Liver (tissue), 3 donors: ENCODE results near the gene ANKRD6.

Experiments used
- ATF3 ChIP-seq: IDR thresholded peaks from 2 replicates; pipeline ENCODE4 v1.6.1; 2016; ENCODE audit warnings: antibody characterized with exemption
- CTCF ChIP-seq: fragments of 150-350 bp; IDR thresholded peaks from 2 replicates; pipeline ENCODE4 v1.5.1; 2017; ENCODE audit warnings: improper control_type of control experiment, low read depth, low read length; ENCODE audit not compliant: missing input control
- EGR1 ChIP-seq, 2 donors: IDR thresholded peaks; 2 replicates each; pipeline ENCODE4 v1.6.1; 2016 to 2018; ENCODE audit warnings: antibody characterized with exemption in 2 of 2, low read depth in 2 of 2
- GABPA ChIP-seq, 2 donors: IDR thresholded peaks in 1 of 2; conservative IDR thresholded peaks in 1 of 2; 2 replicates each; pipeline ENCODE4 v1.6.1; 2016; ENCODE audit warnings: antibody characterized with exemption in 2 of 2, mild to moderate bottlenecking in 1 of 2, moderate library complexity in 1 of 2
- JUND ChIP-seq, 2 donors: IDR thresholded peaks; 2 replicates each; pipeline ENCODE4 v1.6.1; 2016; ENCODE audit warnings: antibody characterized with exemption in 2 of 2
- RAD21 ChIP-seq, 2 donors: IDR thresholded peaks; 2 replicates each; pipeline ENCODE4 v1.6.1; 2016; ENCODE audit warnings: antibody characterized with exemption in 2 of 2, mild to moderate bottlenecking in 2 of 2
- RXRA ChIP-seq, 2 donors: IDR thresholded peaks; 2 replicates each; pipeline ENCODE4 v1.6.1; 2017 to 2018; ENCODE audit warnings: antibody characterized with exemption in 2 of 2, mild to moderate bottlenecking in 1 of 2
- SP1 ChIP-seq: IDR thresholded peaks from 2 replicates; pipeline ENCODE4 v1.6.1; 2018; ENCODE audit warnings: antibody characterized with exemption, mild to moderate bottlenecking
- TAF1 ChIP-seq: conservative IDR thresholded peaks from 2 replicates; pipeline ENCODE4 v1.6.1; 2016; ENCODE audit warnings: antibody characterized with exemption, mild to moderate bottlenecking
- YY1 ChIP-seq: IDR thresholded peaks from 2 replicates; pipeline ENCODE4 v1.6.1; 2016; ENCODE audit warnings: antibody characterized with exemption, mild to moderate bottlenecking
- ZBTB33 ChIP-seq: IDR thresholded peaks from 2 replicates; pipeline ENCODE4 v1.6.1; 2016; ENCODE audit warnings: antibody characterized with exemption
- TF ChIP-seq, protein P1 (sequence below): IDR thresholded peaks from 2 replicates; pipeline ENCODE4 v1.6.1; 2016; ENCODE audit warnings: antibody characterized with exemption, mild to moderate bottlenecking
- TF ChIP-seq, protein P2 (sequence below): IDR thresholded peaks from 2 replicates; pipeline ENCODE4 v1.6.1; 2016; ENCODE audit warnings: antibody characterized with exemption
- donor health status: healthy.
- donor health status: healthy.

DNA sequence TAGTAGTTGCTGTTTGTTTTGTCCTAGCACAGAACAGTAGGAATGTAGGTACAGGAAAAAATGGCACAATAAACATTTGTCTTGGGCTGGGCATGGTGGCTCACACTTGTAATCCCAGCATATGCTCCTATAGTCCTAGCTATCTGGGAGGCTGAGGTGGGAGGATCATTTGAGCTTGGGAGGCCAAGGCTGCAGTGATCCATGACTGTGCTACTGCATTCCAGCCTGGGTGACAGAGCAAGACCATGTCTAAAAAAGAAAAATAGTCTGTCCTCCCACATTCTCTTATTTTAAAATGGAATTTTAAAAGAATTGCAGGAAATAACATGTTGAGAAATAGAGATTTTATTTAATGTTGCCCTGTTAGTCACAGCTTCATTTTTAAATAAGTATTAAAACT lies 87.8 kb downstream of the ANKRD6 start:
- TF ChIP-seq EGR1 (IDR thresholded peaks at IDR 0.05; ENCODE audit: low read depth in 2 of 2), result no peak
- no peak for TF ChIP-seq RXRA (IDR thresholded peaks at IDR 0.05)
- no peak for TF ChIP-seq ZBTB33
- no peak for TF ChIP-seq CTCF
- no peak for TF ChIP-seq ATF3
- TF ChIP-seq, protein P1, sequence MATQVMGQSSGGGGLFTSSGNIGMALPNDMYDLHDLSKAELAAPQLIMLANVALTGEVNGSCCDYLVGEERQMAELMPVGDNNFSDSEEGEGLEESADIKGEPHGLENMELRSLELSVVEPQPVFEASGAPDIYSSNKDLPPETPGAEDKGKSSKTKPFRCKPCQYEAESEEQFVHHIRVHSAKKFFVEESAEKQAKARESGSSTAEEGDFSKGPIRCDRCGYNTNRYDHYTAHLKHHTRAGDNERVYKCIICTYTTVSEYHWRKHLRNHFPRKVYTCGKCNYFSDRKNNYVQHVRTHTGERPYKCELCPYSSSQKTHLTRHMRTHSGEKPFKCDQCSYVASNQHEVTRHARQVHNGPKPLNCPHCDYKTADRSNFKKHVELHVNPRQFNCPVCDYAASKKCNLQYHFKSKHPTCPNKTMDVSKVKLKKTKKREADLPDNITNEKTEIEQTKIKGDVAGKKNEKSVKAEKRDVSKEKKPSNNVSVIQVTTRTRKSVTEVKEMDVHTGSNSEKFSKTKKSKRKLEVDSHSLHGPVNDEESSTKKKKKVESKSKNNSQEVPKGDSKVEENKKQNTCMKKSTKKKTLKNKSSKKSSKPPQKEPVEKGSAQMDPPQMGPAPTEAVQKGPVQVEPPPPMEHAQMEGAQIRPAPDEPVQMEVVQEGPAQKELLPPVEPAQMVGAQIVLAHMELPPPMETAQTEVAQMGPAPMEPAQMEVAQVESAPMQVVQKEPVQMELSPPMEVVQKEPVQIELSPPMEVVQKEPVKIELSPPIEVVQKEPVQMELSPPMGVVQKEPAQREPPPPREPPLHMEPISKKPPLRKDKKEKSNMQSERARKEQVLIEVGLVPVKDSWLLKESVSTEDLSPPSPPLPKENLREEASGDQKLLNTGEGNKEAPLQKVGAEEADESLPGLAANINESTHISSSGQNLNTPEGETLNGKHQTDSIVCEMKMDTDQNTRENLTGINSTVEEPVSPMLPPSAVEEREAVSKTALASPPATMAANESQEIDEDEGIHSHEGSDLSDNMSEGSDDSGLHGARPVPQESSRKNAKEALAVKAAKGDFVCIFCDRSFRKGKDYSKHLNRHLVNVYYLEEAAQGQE, result no peak
- TF ChIP-seq SP1, result no peak
- TF ChIP-seq YY1, result no peak
- no peak for TF ChIP-seq TAF1
- TF ChIP-seq RAD21 (IDR thresholded peaks at IDR 0.05), result no peak
- TF ChIP-seq JUND (IDR thresholded peaks at IDR 0.05), result no peak
- TF ChIP-seq, protein P2, sequence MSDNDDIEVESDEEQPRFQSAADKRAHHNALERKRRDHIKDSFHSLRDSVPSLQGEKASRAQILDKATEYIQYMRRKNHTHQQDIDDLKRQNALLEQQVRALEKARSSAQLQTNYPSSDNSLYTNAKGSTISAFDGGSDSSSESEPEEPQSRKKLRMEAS, result no peak
- no peak for TF ChIP-seq GABPA (IDR thresholded peaks at IDR 0.05 in 1 of 2, conservative IDR thresholded peaks at IDR 0.05 in 1 of 2)
